ENCODE results near the gene SGTB. TPM values are rescaled to one million over a fixed set of nuclear protein-coding genes. Genes with fewer than 3 reads are reported as not detected.
A peak's percentile ranks its signal among the peaks of the same experiment; 100 is the strongest.

The SGTB gene
- polyA plus RNA-seq, 1 donor (not counting 4 experiments of a cell fraction or from before 2014, with no cell fraction given): 10.4 TPM

GRCh38 chr5:65668696-65669095, 53.2 kb downstream of the SGTB start:
- no peaks in the 10 kb centered on the region for H3K27me3 ChIP-seq (ENCODE audit: control insufficient read depth, extremely low read depth, insufficient read depth, low read length)
- DNase-seq (ENCODE audit: low read depth, low spot score) (no peak), FAIRE-seq (no peak)
- dilution Hi-C loops (cut with MboI; ENCODE audit: extremely low pct_ligation_motif_present, low sequenced_read_pairs): no loop called here
- H3K27ac ChIP-seq (ENCODE audit: control insufficient read depth, insufficient read depth, low read length): no peak overlapping the region
- TF ChIP-seq, protein P1, sequence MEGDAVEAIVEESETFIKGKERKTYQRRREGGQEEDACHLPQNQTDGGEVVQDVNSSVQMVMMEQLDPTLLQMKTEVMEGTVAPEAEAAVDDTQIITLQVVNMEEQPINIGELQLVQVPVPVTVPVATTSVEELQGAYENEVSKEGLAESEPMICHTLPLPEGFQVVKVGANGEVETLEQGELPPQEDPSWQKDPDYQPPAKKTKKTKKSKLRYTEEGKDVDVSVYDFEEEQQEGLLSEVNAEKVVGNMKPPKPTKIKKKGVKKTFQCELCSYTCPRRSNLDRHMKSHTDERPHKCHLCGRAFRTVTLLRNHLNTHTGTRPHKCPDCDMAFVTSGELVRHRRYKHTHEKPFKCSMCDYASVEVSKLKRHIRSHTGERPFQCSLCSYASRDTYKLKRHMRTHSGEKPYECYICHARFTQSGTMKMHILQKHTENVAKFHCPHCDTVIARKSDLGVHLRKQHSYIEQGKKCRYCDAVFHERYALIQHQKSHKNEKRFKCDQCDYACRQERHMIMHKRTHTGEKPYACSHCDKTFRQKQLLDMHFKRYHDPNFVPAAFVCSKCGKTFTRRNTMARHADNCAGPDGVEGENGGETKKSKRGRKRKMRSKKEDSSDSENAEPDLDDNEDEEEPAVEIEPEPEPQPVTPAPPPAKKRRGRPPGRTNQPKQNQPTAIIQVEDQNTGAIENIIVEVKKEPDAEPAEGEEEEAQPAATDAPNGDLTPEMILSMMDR (optimal IDR thresholded peaks at IDR 0.05 in 1 of 3, IDR thresholded peaks at IDR 0.05 in 1 of 3, conservative IDR thresholded peaks at IDR 0.05 in 1 of 3; ENCODE audit: extremely low read depth in 1 of 3, insufficient read depth in 2 of 3, low read length in 3 of 3): no peak
- TF ChIP-seq EZH2 (IDR thresholded peaks at IDR 0.05; ENCODE audit: low read length): no peak
- peaks cover 5 to 6% of the 10 kb centered on the region in 2 experiments for H3K36me3 ChIP-seq (ENCODE audit: control insufficient read depth in 2 of 2, extremely low read depth in 1 of 2, insufficient read depth in 2 of 2, low read length in 2 of 2)
- peaks cover 3% of the 10 kb centered on the region for H3K4me1 ChIP-seq (ENCODE audit: control insufficient read depth, extremely low read depth, insufficient read depth, low read length)
- H3K79me2 ChIP-seq (ENCODE audit: control insufficient read depth, insufficient read depth, low read length): no peaks in the 10 kb centered on the region
- H2AFZ ChIP-seq (ENCODE audit: control insufficient read depth, low read length): no peak overlapping the region
- no peaks in the 10 kb centered on the region for H3K9me1 ChIP-seq (ENCODE audit: control insufficient read depth, extremely low read depth, insufficient read depth, low read length)
- H3K4me2 ChIP-seq (ENCODE audit: control insufficient read depth, extremely low read depth, insufficient read depth, low read depth, low read length): no peak overlapping the region
- H4K20me1 ChIP-seq (ENCODE audit: control insufficient read depth, extremely low read depth, insufficient read depth, low read length): no peaks in the 10 kb centered on the region
- no peaks in the 10 kb centered on the region for H3K9me3 ChIP-seq (ENCODE audit: control insufficient read depth, low read depth, low read length)
- no peak overlapping the region for H3K4me3 ChIP-seq (ENCODE audit: control insufficient read depth in 2 of 3, extremely low read depth in 1 of 3, insufficient read depth in 2 of 3, low read depth in 1 of 3, low read length in 3 of 3)
- H3K9ac ChIP-seq (ENCODE audit: control insufficient read depth, extremely low read depth, insufficient read depth, low read length): no peak overlapping the region

- H3K9me1 ChIP-seq (ENCODE audit: control insufficient read depth, extremely low read depth, insufficient read depth, low read length): no peaks in the 10 kb centered on the region
- H3K4me1 ChIP-seq (ENCODE audit: control insufficient read depth, extremely low read depth, insufficient read depth, low read length): no peaks in the 10 kb centered on the region
- no peak overlapping the region for H2AFZ ChIP-seq (ENCODE audit: control insufficient read depth, low read length)
- dilution Hi-C loops (cut with MboI; ENCODE audit: extremely low pct_ligation_motif_present, low sequenced_read_pairs): no loop called here
- FAIRE-seq: no peak
- H4K20me1 ChIP-seq (ENCODE audit: control insufficient read depth, extremely low read depth, insufficient read depth, low read length): no peaks in the 10 kb centered on the region
- no peaks in the 10 kb centered on the region for H3K27me3 ChIP-seq (ENCODE audit: control insufficient read depth, extremely low read depth, insufficient read depth, low read length)
- H3K27ac ChIP-seq (ENCODE audit: control insufficient read depth, insufficient read depth, low read length): no peak overlapping the region
- H3K9ac ChIP-seq (ENCODE audit: control insufficient read depth, extremely low read depth, insufficient read depth, low read length): no peak overlapping the region
- no peak overlapping the region for H3K4me2 ChIP-seq (ENCODE audit: control insufficient read depth, extremely low read depth, insufficient read depth, low read depth, low read length)
- peaks cover 0 to 4% of the 10 kb centered on the region in 2 experiments for H3K36me3 ChIP-seq (ENCODE audit: control insufficient read depth in 2 of 2, extremely low read depth in 1 of 2, insufficient read depth in 2 of 2, low read length in 2 of 2)
- no peaks in the 10 kb centered on the region for H3K79me2 ChIP-seq (ENCODE audit: control insufficient read depth, insufficient read depth, low read length)
- H3K9me3 ChIP-seq (ENCODE audit: control insufficient read depth, low read depth, low read length): no peaks in the 10 kb centered on the region
- H3K4me3 ChIP-seq (ENCODE audit: control insufficient read depth in 2 of 3, extremely low read depth in 1 of 3, insufficient read depth in 2 of 3, low read depth in 1 of 3, low read length in 3 of 3): no peak overlapping the region
- TF ChIP-seq, protein P1 (optimal IDR thresholded peaks at IDR 0.05 in 1 of 3, IDR thresholded peaks at IDR 0.05 in 1 of 3, conservative IDR thresholded peaks at IDR 0.05 in 1 of 3; ENCODE audit: extremely low read depth in 1 of 3, insufficient read depth in 2 of 3, low read length in 3 of 3): peak; percentile 43 to 60 (median 53)
- TF ChIP-seq EZH2 (IDR thresholded peaks at IDR 0.05; ENCODE audit: low read length): no peak
- no peak for DNase-seq (ENCODE audit: low read depth, low spot score)
Measured at GRCh38 chr5:65663804-65664521, 57.9 kb downstream of the SGTB start.

All from keratinocyte (primary cell).